GM20000 (cell line): ENCODE measurements around the gene MYH11.

Experiments used
- DNase-seq: peaks from one replicate; pipeline ENCODE4 v3.0.0; 2012; ENCODE audit warnings: low spot score
- TF ChIP-seq, protein P1 (sequence below): IDR thresholded peaks from 2 replicates; pipeline ENCODE4 v1.5.1; 2012; ENCODE audit warnings: mild to moderate bottlenecking, control low read depth; ENCODE audit errors: extremely low read depth, missing control alignments

Gene MYH11

GRCh38 chr16:15827709-15828343 is 29.0 kb downstream of the MYH11 start:
- no peak for DNase-seq

GRCh38 chr16:15827299-15827698 is 29.5 kb downstream of the MYH11 start:
- no peak for DNase-seq
- TF ChIP-seq, protein P1, sequence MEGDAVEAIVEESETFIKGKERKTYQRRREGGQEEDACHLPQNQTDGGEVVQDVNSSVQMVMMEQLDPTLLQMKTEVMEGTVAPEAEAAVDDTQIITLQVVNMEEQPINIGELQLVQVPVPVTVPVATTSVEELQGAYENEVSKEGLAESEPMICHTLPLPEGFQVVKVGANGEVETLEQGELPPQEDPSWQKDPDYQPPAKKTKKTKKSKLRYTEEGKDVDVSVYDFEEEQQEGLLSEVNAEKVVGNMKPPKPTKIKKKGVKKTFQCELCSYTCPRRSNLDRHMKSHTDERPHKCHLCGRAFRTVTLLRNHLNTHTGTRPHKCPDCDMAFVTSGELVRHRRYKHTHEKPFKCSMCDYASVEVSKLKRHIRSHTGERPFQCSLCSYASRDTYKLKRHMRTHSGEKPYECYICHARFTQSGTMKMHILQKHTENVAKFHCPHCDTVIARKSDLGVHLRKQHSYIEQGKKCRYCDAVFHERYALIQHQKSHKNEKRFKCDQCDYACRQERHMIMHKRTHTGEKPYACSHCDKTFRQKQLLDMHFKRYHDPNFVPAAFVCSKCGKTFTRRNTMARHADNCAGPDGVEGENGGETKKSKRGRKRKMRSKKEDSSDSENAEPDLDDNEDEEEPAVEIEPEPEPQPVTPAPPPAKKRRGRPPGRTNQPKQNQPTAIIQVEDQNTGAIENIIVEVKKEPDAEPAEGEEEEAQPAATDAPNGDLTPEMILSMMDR, result no peak

More at GRCh38 chr16:15827709-15828343, 29.0 kb downstream of the MYH11 start:
- TF ChIP-seq, protein P1, result no peak

DNA sequence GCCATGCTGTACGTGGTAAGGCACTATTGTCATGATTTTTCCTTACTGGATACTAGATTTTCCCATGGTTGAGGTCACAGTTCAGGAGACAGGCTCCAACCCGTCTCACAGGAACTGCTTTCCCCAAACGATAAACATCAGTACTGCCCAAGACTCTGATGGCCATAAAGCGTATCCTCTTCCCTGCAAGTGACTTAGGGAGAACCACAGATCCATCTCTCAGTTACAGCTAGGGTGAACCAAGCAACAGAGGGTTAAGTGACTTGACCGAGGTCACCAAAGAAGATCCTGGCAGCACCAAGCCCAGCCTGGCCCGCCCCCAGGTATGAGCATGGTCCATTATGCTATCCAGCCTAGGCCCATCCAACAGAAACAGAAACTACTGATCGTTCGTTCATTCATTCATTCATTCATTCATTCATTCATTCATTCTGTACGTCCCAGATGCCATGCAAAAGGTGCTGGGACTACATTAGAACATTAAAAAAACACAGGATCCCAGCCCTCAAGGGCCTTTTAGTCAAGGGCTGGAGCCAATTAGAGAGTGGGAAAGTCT is 31.0 kb downstream of the MYH11 start:
- no peak for DNase-seq
- TF ChIP-seq, protein P1, result no peak

DNA sequence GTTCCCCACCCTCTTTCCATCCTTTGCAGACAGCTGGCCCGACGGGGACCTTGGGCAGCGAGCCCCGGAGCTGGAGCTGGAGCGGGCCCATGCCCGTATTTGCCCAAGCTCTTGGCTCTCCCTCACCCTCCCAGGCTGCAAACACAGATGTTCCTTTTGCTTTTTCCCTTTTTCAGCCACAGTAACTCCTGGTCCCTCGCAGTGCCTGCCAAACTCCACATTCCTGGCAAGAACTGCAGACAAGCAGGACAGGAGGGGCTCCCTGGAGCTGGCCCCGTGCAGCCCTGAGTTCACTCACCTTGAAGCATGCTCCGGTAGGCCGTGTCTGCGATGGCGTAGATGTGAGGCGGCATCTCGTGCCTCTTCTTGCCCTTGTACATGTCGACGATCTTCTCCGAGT is 33.9 kb downstream of the MYH11 start:
- DNase-seq, result no peak
- TF ChIP-seq, protein P1, result no peak

DNA sequence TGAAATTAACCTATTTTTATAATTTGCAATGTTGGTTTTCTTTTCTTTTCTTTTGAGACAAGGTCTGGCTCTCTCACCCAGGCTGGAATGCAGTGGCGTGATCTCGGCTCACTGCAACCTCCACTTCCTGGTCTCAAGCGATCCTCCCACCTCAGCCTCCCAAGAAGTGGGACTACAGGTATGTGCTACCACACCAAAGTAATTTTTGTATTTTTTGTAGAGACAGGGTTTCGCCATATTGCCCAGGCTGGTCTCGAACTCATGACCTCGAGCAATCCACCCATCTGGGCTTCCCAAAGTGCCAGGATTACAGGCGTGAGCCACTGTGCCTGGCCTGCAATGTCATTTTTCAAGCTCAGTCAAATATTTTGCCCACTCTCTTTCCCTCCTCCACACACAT is 36.0 kb downstream of the MYH11 start:
- TF ChIP-seq, protein P1, result no peak
- DNase-seq, result no peak

GRCh38 chr16:15819046-15819445 is 37.8 kb downstream of the MYH11 start:
- DNase-seq, result no peak
- TF ChIP-seq, protein P1, result no peak

GRCh38 chr16:15817446-15817845 is 39.4 kb downstream of the MYH11 start:
- no peak for DNase-seq
- TF ChIP-seq, protein P1, result no peak
